ENCODE measurements around the gene DLL1. TPM values are rescaled to one million over a fixed set of nuclear protein-coding genes. Genes with fewer than 3 reads are reported as not detected.
A peak's percentile ranks its signal among the peaks of the same experiment; 100 is the strongest.

The DLL1 gene
- total RNA-seq, 1 experiment from 2014 or later = 2.8 TPM

GRCh38 chr6:170292407-170293158 lies 1.7 kb upstream of the DLL1 start:
- Histone ChIP-seq H3K9ac (ENCODE audit: extremely low read depth, insufficient read length, low read length) (no peak overlapping the region), H3K9me3 (ENCODE audit: control insufficient read depth, low read depth, low read length) (no peaks in the 10 kb centered on the region), H3T11ph (ENCODE audit: low read length) (no peak overlapping the region), H2AFZ (ENCODE audit: low read length) (no peak overlapping the region), H2BK15ac (ENCODE audit: low read depth, low read length) (no peak overlapping the region), H2BK5ac (ENCODE audit: insufficient read length, low read length) (no peak overlapping the region), H3K56ac (ENCODE audit: insufficient read length, low read depth, low read length) (no peak overlapping the region), H2BK12ac (ENCODE audit: insufficient read length, low read depth, low read length) (no peak overlapping the region), H3K79me2 (ENCODE audit: insufficient read depth, low read length) (no peaks in the 10 kb centered on the region), H3K18ac (ENCODE audit: insufficient read length, low read depth, low read length) (no peak overlapping the region), H3K23ac (ENCODE audit: insufficient read length, low read depth, low read length) (no peak overlapping the region), H3K4me2 (ENCODE audit: insufficient read depth, insufficient read length, low read length) (peak overlapping the region; percentile 68), H4K20me1 (ENCODE audit: control insufficient read depth, insufficient read depth, insufficient read length) (no peaks in the 10 kb centered on the region), H3K4me1 (ENCODE audit: insufficient read depth, low read length) (peaks cover 4% of the 10 kb centered on the region; the same call in 1 of the 2 replicates), H3K27ac (ENCODE audit: insufficient read length, low read depth, low read length) (no peak overlapping the region), H2AK5ac (ENCODE audit: insufficient read length, low read length) (no peak overlapping the region), H3K14ac (ENCODE audit: insufficient read depth, low read length) (no peak overlapping the region), H3K23me2 (ENCODE audit: insufficient read length, low read depth, low read length, poor library complexity, severe bottlenecking) (peaks cover 25% of the 10 kb centered on the region), H4K91ac (ENCODE audit: insufficient read length, low read depth, low read length) (no peak overlapping the region), H3K79me1 (ENCODE audit: insufficient read depth, low read depth, low read length, poor library complexity, severe bottlenecking) (no peaks in the 10 kb centered on the region), H2BK20ac (ENCODE audit: low read depth, low read length, poor library complexity, severe bottlenecking) (no peak overlapping the region), H3K4ac (ENCODE audit: low read depth, low read length) (no peak overlapping the region), H3K27me3 (ENCODE audit: insufficient read depth, low read length) (peaks cover 60% of the 10 kb centered on the region), H4K8ac (replicated peaks; ENCODE audit: insufficient read length, low read depth, low read length) (no peak overlapping the region), H2BK120ac (ENCODE audit: low read depth, low read length, poor library complexity, severe bottlenecking) (no peak overlapping the region), H4K5ac (ENCODE audit: insufficient read length, low read depth, low read length) (no peak overlapping the region)
- H3K4me1 Mint-ChIP-seq = peaks cover 46 to 57% of the 10 kb centered on the region in 2 experiments
- H3K9me3 Mint-ChIP-seq = peaks cover 2 to 8% of the 10 kb centered on the region in 2 experiments; a peak in 3 of 5 replicates
- H3K27me3 Mint-ChIP-seq (ENCODE audit: low read depth) = peaks cover 78% of the 10 kb centered on the region
- peak; percentile 23; the same call in 1 of the 3 replicates for TF ChIP-seq CTCF (conservative IDR thresholded peaks at IDR 0.05)
- DNase-seq = no peak
- peak overlapping the region; percentile 56 to 92 for H3K4me3 Mint-ChIP-seq
- no peak overlapping the region for H3K27ac Mint-ChIP-seq
- peaks cover 9 to 13% (median 12%) of the 10 kb centered on the region in 3 experiments for H3K36me3 Mint-ChIP-seq (ENCODE audit: insufficient read depth in 1 of 3, low read depth in 3 of 3)
- WGBS (ENCODE audit: extremely low coverage, insufficient read length, low lambda C conversion rate) = no CpG with 5 or more reads among the region's 13 CpGs
